ENCODE results near the gene NPBWR2.

NPBWR2 gene

DNA sequence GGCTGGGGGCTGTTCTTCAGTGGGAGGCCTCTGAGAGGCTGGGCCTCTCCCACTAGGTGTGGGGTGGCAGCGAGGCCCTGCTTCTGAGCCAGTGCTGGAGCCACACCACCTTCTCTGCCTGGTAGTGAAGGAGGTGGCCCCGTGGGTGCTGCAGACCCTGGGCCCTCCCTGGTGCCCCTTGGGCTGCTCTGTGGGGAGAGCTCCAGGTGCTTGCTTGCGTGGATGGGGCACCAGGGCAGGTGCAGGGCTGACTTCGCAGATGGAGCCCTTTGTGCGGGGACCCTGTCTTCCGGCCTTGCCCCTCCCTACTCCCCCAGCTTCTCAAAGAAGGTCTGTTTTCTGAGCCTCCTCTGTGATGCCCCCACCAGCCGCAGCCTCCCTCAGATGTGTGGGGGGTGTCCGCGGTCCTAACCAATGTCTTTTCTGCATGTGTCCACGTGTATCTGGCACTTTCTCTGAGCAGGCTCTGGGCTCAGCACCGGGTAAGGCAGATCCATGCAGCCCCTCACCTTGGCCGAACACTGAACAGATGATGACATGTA is 39.6 kb upstream of the NPBWR2 start:
- no peak overlapping the region for H3K27ac ChIP-seq
- TF ChIP-seq, protein P1, sequence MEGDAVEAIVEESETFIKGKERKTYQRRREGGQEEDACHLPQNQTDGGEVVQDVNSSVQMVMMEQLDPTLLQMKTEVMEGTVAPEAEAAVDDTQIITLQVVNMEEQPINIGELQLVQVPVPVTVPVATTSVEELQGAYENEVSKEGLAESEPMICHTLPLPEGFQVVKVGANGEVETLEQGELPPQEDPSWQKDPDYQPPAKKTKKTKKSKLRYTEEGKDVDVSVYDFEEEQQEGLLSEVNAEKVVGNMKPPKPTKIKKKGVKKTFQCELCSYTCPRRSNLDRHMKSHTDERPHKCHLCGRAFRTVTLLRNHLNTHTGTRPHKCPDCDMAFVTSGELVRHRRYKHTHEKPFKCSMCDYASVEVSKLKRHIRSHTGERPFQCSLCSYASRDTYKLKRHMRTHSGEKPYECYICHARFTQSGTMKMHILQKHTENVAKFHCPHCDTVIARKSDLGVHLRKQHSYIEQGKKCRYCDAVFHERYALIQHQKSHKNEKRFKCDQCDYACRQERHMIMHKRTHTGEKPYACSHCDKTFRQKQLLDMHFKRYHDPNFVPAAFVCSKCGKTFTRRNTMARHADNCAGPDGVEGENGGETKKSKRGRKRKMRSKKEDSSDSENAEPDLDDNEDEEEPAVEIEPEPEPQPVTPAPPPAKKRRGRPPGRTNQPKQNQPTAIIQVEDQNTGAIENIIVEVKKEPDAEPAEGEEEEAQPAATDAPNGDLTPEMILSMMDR (conservative IDR thresholded peaks at IDR 0.05) = no peak
- no peak for TF ChIP-seq ZFX (IDR thresholded peaks at IDR 0.05)

DNA sequence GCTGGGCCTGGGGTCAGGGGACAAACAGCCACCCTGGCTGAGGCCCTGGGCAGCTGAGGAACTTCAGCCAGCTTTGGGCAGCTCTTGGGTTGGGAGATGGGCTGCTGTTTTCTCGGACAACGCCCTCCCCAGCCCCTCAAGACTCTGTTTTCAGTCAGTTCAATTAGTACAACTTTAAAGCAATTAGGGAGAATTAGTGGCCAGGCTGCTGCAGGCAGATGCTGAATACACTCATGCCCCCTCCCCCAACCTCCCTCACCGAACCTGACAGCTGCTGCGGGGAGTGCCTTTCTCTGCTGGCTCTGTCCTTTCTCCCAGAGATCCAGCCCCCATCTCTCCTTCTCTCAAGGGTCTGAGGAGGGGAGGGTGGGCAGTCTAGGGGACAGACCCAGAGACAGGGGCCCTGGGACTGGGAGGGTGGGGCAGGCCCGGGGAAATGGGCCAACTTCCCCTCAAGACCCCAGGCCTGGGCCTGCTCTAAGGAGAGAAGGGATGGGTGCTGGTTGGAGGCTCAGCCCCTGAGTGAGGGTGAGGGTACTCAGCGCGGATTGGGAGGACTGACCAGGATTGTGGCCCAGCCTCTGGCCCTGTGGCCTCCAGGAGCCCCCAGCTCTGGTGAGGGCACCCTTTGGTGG is 39.1 kb upstream of the NPBWR2 start:
- TF ChIP-seq, protein P1 (conservative IDR thresholded peaks at IDR 0.05) = no peak
- TF ChIP-seq ZFX (IDR thresholded peaks at IDR 0.05) = no peak
- no peak overlapping the region for H3K27ac ChIP-seq

DNA sequence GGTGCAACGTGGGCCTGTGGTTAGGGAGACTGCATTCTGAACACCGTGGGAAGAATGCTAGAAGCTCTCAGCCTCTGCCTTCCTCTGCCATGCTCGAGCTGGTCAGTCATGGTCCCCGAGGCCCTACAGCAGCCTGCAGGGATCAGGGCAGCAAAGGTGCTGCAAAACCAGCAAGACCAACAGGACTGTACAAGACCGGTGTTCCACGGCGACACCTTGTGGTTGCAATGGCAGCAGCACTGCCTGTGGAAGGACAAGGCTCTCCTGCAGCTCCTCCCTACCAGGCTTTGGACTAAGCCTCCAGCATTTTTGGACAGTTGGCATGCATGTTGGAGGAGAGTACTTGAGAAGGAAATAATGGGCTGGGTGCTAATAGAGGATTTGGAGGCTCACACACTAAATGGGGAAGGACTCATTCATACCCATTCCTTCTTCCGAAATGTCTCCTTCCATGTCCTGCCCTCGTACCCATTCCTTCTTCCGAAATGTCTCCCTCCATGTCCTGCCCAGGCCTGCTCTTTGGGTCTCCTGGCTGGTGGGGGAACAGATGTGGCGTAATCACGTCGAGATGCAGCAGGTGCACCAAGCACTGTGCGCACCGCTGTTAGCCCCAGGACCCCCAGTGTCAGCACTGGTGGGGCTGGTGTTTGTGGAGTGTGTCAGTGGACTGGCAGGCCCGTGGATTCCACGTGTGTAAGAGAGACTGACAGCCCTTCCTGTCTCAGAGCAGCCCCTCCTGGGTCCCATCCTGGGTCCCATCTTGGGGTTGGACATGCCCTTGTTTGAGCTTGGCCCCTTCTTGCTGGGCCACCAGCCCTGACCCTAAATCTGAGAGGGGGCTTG is 38.3 kb upstream of the NPBWR2 start:
- no peak overlapping the region for H3K27ac ChIP-seq
- TF ChIP-seq, protein P1 (conservative IDR thresholded peaks at IDR 0.05) = no peak; the same call in 1 of the 2 replicates
- TF ChIP-seq ZFX (IDR thresholded peaks at IDR 0.05) = no peak

DNA sequence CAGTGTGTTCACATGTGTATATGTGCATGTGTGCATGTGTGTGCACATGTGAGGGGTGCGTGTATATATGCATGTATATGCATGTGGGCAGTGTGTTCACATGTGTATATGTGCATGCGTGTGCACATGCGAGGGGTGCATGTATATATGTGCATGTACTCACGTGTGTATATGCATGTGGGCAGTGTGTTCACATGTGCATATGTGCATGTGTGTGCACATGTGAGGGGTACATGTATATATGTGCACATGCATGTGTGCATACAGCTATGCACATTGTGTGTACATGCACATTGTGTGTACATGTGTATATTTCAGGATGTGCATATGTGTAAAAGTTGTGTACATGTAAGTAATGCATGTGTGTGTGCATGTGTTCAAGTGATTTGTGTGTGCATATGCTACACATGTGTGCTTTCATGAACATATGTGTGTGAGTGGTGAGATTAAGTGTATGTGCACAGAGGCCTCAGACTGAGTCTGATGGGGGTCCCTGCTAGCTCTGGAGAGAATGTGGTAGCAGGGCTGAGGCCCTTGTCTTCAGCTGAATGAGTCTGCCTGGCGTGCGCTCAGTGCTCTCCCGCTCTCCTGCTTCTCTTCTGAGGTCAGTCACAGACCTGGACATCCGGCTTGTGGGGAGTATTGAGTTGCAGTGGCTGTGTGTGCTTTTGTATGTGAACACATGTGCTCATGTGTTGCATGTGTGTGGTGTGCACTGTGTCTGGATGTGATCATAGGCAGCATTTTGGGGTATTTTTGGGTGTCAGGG is 37.0 kb upstream of the NPBWR2 start:
- TF ChIP-seq ZFX (IDR thresholded peaks at IDR 0.05) = no peak
- TF ChIP-seq, protein P1 (conservative IDR thresholded peaks at IDR 0.05) = no peak
- no peak overlapping the region for H3K27ac ChIP-seq

DNA sequence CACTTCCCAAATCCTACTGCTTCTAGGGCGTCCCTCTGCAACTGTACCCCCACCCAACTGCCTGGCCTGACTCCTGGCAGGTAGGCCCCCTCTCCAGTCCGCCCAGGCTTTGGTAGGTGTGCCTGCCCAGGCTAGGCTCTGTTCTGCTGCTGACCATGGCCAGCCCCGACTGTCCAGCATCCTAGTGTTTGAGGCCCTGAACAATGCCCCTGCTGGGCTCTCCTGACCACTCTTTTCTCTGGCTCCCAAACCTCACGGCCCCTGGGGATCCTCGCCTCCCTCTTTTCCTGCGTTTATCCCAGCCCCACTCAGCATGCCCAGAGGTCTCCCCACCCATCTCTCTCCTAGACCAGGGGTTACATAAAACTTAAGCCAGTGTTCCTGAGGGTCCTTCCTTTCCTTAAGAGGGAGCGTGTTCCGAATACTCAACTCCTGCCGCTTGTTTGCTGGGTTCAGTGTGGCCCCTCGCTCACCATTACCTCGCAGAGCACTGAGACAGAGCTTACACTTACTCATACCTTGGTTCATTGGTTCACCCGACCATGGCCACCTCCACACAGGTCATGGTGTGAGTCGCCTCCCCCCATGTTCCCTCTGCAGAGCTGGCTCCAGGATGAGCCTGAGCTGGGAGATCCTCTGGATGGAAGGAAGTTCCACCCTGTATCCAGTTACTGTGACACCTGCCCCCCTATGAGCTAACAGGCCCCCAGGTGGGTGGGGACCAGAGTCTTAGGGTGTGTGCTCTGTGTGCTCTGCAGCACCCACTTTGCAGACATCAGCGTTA is 35.8 kb upstream of the NPBWR2 start:
- TF ChIP-seq ZFX (IDR thresholded peaks at IDR 0.05) = no peak
- TF ChIP-seq, protein P1 (conservative IDR thresholded peaks at IDR 0.05) = no peak
- H3K27ac ChIP-seq = no peak overlapping the region

DNA sequence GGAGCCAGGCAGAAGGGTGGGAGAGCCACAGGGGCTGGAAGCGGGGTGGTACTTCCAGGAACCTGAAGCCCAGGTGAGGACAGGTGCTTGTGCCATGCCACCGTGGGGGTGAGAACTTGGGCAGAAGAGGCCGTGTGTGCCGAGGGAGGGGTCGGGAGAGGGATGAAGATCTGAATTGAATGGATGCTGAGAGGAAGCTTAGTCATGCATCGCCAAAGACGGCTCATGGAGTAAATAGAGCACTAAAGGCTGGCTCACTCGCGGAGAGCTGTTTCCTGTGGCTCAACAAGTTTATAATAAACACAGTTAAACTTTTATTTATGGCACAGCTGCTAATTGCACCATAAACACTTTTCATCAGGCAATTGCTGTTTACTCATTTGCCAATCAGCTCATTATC is 35.2 kb upstream of the NPBWR2 start:
- no peak overlapping the region for H3K27ac ChIP-seq
- TF ChIP-seq, protein P1 (conservative IDR thresholded peaks at IDR 0.05) = no peak
- TF ChIP-seq ZFX (IDR thresholded peaks at IDR 0.05) = no peak
